Measurements from ENCODE around the gene TRIM44. TPM values are rescaled to one million over a fixed set of nuclear protein-coding genes. Genes with fewer than 3 reads are reported as not detected.

The TRIM44 gene
- total RNA-seq, 3 donors from 2014 or later, result 31.2 to 47.0 (median 33.1) TPM

- Histone ChIP-seq H3K36me3 (no peaks in the 10 kb centered on the region), H3K4me1 (no peaks in the 10 kb centered on the region), H3K27me3 (no peaks in the 10 kb centered on the region), H3K9me3 (no peaks in the 10 kb centered on the region), H3K4me3 (no peak overlapping the region), H3K27ac (no peak overlapping the region)
- TF ChIP-seq POLR2AphosphoS5 (IDR thresholded peaks at IDR 0.05) (no peak), POLR2A (IDR thresholded peaks at IDR 0.05) (no peak)
- TF ChIP-seq, protein P1, sequence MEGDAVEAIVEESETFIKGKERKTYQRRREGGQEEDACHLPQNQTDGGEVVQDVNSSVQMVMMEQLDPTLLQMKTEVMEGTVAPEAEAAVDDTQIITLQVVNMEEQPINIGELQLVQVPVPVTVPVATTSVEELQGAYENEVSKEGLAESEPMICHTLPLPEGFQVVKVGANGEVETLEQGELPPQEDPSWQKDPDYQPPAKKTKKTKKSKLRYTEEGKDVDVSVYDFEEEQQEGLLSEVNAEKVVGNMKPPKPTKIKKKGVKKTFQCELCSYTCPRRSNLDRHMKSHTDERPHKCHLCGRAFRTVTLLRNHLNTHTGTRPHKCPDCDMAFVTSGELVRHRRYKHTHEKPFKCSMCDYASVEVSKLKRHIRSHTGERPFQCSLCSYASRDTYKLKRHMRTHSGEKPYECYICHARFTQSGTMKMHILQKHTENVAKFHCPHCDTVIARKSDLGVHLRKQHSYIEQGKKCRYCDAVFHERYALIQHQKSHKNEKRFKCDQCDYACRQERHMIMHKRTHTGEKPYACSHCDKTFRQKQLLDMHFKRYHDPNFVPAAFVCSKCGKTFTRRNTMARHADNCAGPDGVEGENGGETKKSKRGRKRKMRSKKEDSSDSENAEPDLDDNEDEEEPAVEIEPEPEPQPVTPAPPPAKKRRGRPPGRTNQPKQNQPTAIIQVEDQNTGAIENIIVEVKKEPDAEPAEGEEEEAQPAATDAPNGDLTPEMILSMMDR (IDR thresholded peaks at IDR 0.05), result no peak
- no peak for DNase-seq (ENCODE audit: low spot score in 2 of 2)
- intact Hi-C loops (cut with DNase I; ENCODE audit: low total_unique reads), result no loop called here
These were observed 15.9 kb downstream of the TRIM44 start for GRCh38 chr11:35678471-35678870.

DNA sequence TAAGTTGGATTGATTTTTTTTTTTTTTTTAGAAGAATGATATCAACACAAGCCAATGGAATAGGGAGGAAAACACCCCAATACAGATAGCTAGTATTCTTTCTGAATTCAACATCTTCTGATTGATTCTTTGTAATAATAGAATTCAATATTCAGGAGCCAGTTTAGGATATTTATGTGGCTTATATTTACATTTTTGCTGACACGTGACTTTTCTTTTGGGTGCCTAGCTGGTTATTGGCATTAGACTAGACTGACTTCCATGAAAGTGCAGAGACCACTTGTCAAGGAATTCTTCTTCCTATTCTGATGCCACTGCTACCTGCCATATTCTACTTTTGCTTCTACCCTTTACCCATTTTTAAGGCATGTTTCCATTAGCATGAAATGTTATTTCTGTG lies 16.4 kb downstream of the TRIM44 start:
- H3K27ac ChIP-seq, result no peak overlapping the region
- no peaks in the 10 kb centered on the region for H3K36me3 ChIP-seq
- H3K4me3 ChIP-seq, result no peak overlapping the region
- DNase-seq (ENCODE audit: low spot score in 2 of 2), result no peak
- TF ChIP-seq POLR2A (IDR thresholded peaks at IDR 0.05), result no peak
- TF ChIP-seq POLR2AphosphoS5 (IDR thresholded peaks at IDR 0.05), result no peak
- TF ChIP-seq, protein P1 (IDR thresholded peaks at IDR 0.05), result no peak
- intact Hi-C loops (cut with DNase I; ENCODE audit: low total_unique reads), result no loop called here
- no peaks in the 10 kb centered on the region for H3K27me3 ChIP-seq
- no peaks in the 10 kb centered on the region for H3K4me1 ChIP-seq
- H3K9me3 ChIP-seq, result no peaks in the 10 kb centered on the region

DNA sequence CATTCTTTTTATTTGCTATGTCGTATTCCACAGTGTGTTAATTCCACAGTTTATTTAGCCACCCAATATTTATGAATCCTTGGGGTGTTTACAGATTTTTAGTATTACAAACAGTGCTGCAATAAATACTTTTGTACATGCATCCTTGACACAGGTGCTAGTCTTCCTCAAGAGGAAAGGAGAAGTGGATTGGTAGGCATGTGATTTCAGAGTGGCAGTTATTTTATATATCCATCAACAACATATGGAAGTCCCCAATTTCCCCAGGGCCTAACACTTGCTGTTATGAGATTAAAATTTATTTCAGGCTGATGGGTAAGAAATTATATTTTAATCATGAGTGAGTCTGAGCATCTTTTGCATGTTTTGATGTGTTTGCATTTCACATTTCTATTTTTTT lies 17.9 kb downstream of the TRIM44 start:
- TF ChIP-seq POLR2AphosphoS5 (IDR thresholded peaks at IDR 0.05) (no peak), POLR2A (IDR thresholded peaks at IDR 0.05) (no peak)
- TF ChIP-seq, protein P1 (IDR thresholded peaks at IDR 0.05), result no peak
- Histone ChIP-seq H3K27me3 (no peaks in the 10 kb centered on the region), H3K9me3 (no peaks in the 10 kb centered on the region), H3K4me3 (no peak overlapping the region), H3K4me1 (no peaks in the 10 kb centered on the region), H3K36me3 (no peaks in the 10 kb centered on the region), H3K27ac (no peak overlapping the region)
- DNase-seq (ENCODE audit: low spot score in 2 of 2), result no peak
- intact Hi-C loops (cut with DNase I; ENCODE audit: low total_unique reads), result no loop called here

DNA sequence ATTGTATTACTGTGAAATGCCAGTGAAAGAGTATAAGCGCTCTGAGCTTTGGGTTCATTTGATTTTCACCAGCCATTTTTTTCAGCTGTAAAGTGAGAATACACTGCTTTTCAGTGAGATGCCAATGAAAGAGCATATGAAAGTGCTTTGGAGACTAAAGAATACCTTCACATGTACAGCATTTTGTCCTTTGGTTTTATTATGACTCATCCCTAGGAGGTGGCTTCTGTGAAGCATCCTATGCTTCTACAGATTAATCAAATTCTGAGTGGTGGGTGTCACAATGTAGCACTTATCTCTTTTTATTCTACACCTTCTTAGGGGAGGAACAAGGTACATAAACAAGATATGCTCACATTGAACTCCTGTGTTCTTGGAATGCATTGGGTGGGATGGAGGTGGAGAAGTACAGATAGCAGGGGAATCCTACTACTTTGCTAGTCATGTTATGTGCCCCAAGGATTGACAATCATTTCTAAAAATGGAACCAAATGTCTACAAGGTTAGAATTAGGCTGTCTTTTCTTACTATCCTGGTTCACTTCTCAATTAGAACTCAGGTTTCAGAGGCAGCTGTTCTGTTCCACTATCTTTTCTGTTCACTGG lies 18.7 kb downstream of the TRIM44 start:
- no peaks in the 10 kb centered on the region for H3K36me3 ChIP-seq
- no peak overlapping the region for H3K4me3 ChIP-seq
- H3K27ac ChIP-seq, result no peak overlapping the region
- intact Hi-C loops (cut with DNase I; ENCODE audit: low total_unique reads), result no loop called here
- H3K9me3 ChIP-seq, result no peaks in the 10 kb centered on the region
- no peaks in the 10 kb centered on the region for H3K27me3 ChIP-seq
- no peak for TF ChIP-seq POLR2AphosphoS5 (IDR thresholded peaks at IDR 0.05)
- TF ChIP-seq, protein P1 (IDR thresholded peaks at IDR 0.05), result no peak
- no peak for TF ChIP-seq POLR2A (IDR thresholded peaks at IDR 0.05)
- no peaks in the 10 kb centered on the region for H3K4me1 ChIP-seq
- no peak for DNase-seq (ENCODE audit: low spot score in 2 of 2)

DNA sequence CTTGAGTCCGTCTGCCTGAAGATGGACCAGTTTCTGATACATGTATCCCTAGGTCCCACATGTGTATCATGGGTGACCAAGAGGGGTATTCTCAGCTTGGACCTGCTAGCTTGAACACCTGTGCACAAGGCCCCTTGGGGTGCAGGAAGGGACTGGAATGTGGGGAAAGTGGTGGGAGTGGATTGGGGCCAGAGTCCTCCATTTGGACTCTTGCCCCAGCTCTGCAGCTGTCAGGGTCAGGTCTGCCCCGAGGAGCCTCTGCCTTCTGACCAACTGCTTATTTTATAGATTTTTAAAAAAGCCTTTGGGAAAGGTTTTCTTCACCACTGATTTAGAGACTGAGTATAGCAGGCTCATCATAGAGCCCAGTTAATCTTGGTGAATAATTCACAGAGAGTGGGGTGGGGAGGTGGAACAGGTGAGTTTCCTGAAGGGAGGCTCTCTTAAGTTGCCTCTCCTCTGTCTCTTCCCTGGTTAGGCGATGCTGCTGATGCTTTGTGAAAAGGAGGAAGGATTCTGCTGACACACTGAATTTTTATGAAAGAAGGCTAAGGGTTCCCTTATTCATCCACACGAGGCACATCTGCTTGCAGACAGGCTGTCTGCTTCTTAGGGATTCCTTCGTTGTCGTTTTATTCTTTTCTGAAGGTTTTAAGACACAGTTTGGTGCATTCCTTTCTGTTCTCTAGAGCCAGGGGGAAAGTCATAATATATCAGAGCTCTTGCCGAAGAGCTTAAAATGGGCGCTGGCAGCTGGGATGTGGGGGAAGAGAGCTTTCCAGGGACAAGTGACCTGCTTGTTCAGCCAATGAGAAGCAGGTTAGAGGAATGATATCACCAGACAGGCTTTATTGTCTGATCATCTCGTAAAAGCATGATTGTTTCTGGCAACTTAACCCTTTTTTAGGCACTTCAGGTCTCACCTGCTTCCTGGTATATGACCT lies 19.9 kb downstream of the TRIM44 start:
- peak overlapping the region in 1 of 3 donors; percentile 37 for H3K4me3 ChIP-seq
- H3K9me3 ChIP-seq, result no peaks in the 10 kb centered on the region
- H3K36me3 ChIP-seq, result no peaks in the 10 kb centered on the region
- H3K27me3 ChIP-seq, result no peaks in the 10 kb centered on the region
- H3K27ac ChIP-seq, result peak overlapping the region; percentile 17 to 49
- intact Hi-C loops (cut with DNase I; ENCODE audit: low total_unique reads), result no loop called here
- H3K4me1 ChIP-seq, result no peaks in the 10 kb centered on the region
- TF ChIP-seq POLR2AphosphoS5 (IDR thresholded peaks at IDR 0.05) (no peak), POLR2A (IDR thresholded peaks at IDR 0.05) (no peak)
- TF ChIP-seq, protein P1 (IDR thresholded peaks at IDR 0.05), result no peak
- DNase-seq (ENCODE audit: low spot score in 2 of 2), result no peak

Data from breast epithelium (tissue), 4 donors.